SH-SY5Y (cell line): ENCODE results near the gene TGFBR3.

Source experiments
- GATA2 ChIP-seq: IDR thresholded peaks from 2 replicates; pipeline ENCODE4 v1.6.1; 2011; ENCODE audit warnings: mild to moderate bottlenecking, low read depth, low read length
- GATA3 ChIP-seq: IDR thresholded peaks from 2 replicates; pipeline ENCODE4 v1.6.1; 2011; ENCODE audit warnings: low read depth, mild to moderate bottlenecking, low read length, moderate library complexity

DNA sequence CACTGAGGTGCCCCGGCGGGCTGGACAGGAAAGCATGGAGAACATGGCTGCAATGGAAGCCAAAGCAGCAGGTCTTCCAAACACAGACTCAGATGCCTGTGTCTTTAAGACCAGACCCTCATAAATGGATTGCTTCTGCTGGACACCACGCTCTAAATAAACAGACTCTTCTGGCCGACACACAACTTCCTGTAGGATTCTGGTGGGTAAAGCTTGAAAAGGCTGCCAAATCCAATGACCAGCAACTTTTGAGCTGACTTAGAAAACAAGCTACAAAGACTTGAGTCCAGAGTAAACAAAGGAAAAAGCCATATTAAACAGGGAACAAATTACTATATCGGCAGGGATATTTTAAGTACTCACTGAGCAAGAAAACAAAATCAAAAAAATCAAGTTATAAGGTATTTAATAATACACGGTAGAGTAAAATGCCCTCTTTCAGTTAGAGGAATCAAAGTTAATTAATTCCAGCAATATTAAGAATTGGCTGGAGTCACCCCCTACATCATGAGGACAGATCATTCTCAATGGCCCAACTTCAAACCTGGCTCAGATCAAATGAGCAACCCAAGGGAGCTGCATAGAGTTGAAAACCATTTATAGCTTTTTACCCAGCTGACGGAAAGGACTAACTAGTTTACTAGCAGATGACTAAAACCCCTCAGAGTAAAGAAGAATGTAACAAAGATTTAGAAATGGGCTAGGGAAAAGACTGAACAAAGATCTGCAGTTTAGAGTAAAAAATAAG, 102.4 kb downstream of the TGFBR3 start:
- TF ChIP-seq GATA2 (no peak), GATA3 (no peak)
